ENCODE data around the gene PCDHGB6. TPM values are rescaled to one million over a fixed set of nuclear protein-coding genes. Genes with fewer than 3 reads are reported as not detected.
"Not testable (repeated sequence)": the region's sequence is repeated elsewhere in the genome, so short reads cannot be mapped to it uniquely, and the experiment has no call there.

The PCDHGB6 gene
- total RNA-seq, 1 donor from 2014 or later, result 3.4 TPM

DNA sequence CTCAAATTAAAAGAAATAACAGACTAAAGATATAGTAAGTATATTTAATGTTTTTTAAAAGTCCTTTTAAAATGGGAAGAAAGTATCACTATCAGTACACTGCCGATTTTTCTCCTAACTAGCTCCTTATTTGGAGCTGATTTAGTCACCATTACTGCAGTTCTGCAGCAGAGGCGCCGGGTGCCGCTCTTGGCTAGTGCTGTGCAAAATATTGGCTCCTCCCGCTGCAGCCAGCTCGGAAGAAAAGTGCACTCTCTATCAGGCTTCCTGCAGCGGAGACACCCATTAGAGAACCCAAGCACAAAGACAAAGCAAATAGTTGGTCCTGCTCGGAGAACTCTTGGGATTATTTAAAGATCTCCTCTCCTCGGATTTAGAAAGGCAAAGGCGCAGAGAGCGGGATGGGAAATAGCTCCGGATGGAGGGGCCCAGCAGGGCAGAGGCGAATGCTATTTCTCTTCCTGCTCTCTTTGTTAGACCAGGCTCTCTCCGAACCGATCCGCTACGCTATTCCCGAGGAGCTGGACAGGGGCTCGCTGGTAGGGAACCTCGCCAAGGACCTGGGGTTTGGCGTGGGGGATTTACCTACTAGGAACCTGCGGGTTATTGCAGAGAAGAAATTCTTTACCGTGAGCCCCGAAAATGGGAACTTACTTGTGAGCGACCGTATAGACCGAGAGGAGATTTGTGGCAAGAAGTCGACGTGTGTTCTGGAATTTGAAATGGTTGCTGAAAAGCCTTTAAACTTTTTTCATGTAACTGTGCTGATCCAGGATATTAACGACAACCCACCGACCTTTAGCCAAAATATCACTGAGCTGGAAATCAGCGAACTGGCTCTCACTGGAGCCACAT lies 37.6 kb upstream of the PCDHGB6 start, which contains the start of gene PCDHGB3:
TSS of gene PCDHGB3 (plus strand) at position 249 of the 855 bp plus-strand sequence. CDS start at position 402, 153 bp downstream.
- DNase-seq (ENCODE audit: low read depth), result no peak
- H3K4me3 ChIP-seq (ENCODE audit: low read depth, low read length), result peak within 1 kb of the TSS; percentile 38
- TF ChIP-seq, protein P1, sequence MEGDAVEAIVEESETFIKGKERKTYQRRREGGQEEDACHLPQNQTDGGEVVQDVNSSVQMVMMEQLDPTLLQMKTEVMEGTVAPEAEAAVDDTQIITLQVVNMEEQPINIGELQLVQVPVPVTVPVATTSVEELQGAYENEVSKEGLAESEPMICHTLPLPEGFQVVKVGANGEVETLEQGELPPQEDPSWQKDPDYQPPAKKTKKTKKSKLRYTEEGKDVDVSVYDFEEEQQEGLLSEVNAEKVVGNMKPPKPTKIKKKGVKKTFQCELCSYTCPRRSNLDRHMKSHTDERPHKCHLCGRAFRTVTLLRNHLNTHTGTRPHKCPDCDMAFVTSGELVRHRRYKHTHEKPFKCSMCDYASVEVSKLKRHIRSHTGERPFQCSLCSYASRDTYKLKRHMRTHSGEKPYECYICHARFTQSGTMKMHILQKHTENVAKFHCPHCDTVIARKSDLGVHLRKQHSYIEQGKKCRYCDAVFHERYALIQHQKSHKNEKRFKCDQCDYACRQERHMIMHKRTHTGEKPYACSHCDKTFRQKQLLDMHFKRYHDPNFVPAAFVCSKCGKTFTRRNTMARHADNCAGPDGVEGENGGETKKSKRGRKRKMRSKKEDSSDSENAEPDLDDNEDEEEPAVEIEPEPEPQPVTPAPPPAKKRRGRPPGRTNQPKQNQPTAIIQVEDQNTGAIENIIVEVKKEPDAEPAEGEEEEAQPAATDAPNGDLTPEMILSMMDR (conservative IDR thresholded peaks at IDR 0.05; ENCODE audit: low read depth, low read length), result peak; percentile 47

DNA sequence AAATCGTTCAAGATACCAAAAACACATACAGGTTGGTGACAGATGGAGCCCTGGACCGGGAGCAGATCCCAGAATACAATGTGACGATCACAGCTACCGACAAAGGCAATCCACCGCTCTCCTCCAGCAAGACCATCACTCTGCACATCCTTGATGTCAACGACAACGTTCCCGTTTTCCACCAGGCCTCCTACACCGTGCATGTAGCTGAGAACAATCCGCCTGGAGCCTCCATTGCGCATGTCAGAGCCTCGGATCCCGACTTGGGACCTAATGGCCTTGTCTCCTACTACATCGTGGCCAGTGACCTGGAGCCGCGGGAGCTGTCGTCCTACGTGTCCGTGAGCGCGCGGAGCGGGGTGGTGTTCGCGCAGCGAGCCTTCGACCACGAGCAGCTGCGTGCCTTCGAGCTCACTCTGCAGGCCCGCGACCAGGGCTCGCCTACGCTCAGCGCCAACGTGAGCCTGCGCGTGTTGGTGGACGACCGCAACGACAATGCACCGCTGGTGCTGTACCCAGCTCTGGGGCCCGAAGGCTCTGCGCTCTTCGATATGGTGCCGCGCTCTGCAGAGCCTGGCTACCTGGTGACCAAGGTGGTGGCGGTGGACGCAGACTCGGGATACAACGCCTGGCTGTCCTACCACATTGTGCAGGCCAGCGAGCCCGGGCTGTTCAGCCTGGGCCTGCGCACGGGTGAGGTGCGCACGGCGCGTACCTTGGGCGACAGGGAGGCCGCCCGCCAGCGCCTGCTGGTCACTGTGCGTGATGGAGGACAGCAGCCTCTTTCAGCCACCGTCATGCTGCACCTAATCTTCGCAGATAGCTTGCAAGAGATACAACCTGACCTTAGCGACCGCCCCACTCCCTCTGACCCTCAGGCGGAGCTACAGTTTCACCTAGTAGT lies 36.0 kb upstream of the PCDHGB6 start:
- TF ChIP-seq, protein P1 (conservative IDR thresholded peaks at IDR 0.05; ENCODE audit: low read depth, low read length), result no peak
- no peak for DNase-seq (ENCODE audit: low read depth)
- H3K4me3 ChIP-seq (ENCODE audit: low read depth, low read length), result no peak overlapping the region

DNA sequence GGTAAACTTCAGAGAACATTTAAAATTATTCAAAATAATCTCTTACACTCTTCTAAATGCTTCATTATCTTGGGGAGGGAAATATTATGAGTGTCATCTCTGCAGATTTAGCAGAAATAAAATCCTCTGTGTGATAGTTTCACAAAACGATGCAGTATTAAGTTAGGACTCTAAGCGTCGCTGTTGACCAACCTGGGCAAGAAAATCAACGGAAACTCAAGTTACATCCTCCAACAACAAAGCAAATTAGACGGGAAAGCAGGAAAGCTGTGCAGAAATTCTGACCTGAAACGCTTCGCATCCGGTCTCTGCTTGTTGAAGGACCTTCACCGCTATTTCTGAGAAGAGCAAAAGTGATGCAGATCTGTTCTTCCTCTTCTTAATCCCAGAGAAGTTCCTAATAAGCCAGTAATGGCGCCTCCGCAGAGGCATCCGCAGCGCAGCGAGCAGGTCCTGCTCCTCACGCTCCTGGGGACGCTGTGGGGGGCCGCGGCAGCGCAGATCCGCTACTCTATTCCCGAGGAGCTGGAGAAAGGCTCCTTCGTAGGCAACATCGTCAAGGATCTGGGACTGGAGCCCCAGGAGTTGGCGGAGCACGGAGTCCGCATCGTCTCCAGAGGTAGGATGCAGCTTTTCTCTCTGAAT lies 34.0 kb upstream of the PCDHGB6 start, which contains the start of gene PCDHGA6:
TSS of gene PCDHGA6 (plus strand) at position 219 of the 645 bp plus-strand sequence. CDS start at position 412, 193 bp downstream.
- TF ChIP-seq, protein P1 (conservative IDR thresholded peaks at IDR 0.05; ENCODE audit: low read depth, low read length), result peak; percentile 57
- no peak for DNase-seq (ENCODE audit: low read depth)

DNA sequence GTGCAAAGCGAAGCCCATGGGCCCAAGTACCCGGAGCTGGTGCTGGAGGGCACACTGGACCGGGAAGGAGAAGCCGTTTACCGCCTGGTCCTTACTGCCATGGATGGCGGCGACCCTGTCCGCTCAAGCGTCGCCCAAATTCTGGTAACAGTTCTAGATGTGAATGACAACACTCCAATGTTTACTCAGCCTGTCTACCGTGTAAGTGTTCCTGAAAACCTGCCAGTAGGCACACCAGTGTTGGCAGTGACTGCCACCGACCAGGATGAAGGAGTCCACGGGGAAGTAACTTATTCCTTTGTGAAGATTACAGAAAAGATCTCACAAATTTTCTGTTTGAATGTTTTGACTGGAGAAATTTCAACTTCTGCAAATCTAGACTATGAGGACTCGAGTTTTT lies 33.2 kb upstream of the PCDHGB6 start:
- H3K4me3 ChIP-seq (ENCODE audit: low read depth, low read length), result no peak overlapping the region
- TF ChIP-seq, protein P1 (conservative IDR thresholded peaks at IDR 0.05; ENCODE audit: low read depth, low read length), result no peak

More for the DNA sequence above, 34.0 kb upstream of the PCDHGB6 start, which contains the start of gene PCDHGA6:
- peak within 1 kb of the TSS; percentile 45 for H3K4me3 ChIP-seq (ENCODE audit: low read depth, low read length)

DNA sequence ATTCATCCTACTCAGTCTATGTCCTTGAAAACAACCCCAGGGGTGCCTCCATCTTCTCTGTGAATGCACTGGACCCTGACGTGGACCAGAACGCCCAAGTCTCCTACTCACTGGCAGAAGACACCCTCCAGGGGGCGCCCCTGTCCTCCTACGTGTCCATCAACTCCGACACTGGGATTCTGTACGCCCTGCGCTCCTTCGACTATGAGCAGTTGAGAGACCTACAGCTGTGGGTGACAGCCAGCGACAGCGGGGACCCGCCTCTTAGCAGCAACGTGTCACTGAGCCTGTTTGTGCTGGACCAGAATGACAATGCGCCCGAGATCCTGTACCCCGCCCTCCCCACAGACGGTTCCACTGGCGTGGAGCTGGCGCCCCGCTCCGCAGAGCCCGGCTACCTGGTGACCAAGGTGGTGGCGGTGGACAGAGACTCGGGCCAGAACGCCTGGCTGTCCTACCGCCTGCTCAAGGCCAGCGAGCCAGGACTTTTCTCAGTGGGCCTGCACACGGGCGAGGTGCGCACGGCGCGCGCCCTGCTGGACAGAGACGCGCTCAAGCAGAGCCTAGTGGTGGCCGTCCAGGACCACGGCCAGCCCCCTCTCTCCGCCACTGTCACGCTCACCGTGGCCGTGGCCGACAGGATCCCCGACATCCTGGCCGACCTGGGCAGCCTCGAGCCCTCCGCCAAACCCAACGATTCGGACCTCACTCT lies 32.2 kb upstream of the PCDHGB6 start:
- H3K4me3 ChIP-seq (ENCODE audit: low read depth, low read length); DNase-seq (ENCODE audit: low read depth): not testable (repeated sequence)

More for the DNA sequence above, 33.2 kb upstream of the PCDHGB6 start:
- DNase-seq (ENCODE audit: low read depth), result no peak

DNA sequence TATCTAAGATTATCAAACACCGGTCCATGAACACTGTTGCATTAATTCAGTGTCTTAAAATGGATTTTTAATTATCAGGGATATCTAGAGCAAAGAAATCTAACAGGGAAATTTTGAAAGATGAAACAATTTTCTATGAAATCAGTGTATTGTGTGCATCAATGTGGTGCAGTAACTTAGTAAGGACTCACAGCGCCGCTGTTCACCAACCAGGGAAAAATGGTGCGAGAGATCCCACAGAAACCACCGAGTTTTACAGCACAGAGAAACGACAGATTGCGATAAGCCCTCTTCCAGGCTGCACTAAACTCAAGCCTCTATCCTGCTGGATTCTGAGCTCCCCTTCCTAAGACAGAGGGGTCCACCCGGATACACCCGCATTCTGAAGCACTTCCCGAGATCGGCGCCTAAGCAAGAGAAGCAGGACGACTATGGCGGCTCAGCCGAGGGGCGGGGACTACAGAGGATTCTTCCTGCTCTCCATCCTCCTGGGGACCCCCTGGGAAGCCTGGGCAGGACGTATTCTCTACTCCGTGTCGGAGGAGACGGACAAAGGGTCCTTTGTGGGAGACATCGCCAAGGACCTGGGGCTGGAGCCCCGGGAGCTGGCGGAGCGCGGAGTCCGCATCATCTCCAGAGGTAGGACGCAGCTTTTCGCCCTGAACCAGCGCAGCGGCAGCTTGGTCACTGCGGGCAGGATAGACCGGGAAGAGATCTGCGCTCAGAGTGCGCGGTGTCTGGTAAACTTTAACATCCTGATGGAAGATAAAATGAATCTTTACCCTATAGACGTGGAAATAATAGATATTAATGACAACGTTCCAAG lies 25.1 kb upstream of the PCDHGB6 start, which contains the start of gene PCDHGA7:
TSS of gene PCDHGA7 (plus strand) at position 274 of the 826 bp plus-strand sequence. CDS start at position 432, 158 bp downstream.
- no peak for DNase-seq (ENCODE audit: low read depth)
- H3K4me3 ChIP-seq (ENCODE audit: low read depth, low read length), result peak within 1 kb of the TSS; percentile 56
- TF ChIP-seq, protein P1 (conservative IDR thresholded peaks at IDR 0.05; ENCODE audit: low read depth, low read length), result peak; percentile 43
